CD4-positive, CD25-positive, alpha-beta regulatory T cell (primary cell): ENCODE data around the gene PCBP3. TPM values are rescaled to one million over a fixed set of nuclear protein-coding genes. Genes with fewer than 3 reads are reported as not detected.

Experiments used
- ATAC-seq, 2 donors: fragments of 150-1000 bp; cut with Tn5 transposase; one replicate each; pipeline ENCODE4 v1.10.0; 2021; ENCODE audit warnings: low read depth in 2 of 2, moderate number of reproducible peaks in 2 of 2, moderate library complexity in 1 of 2
- DNase-seq, 3 donors: peaks; one replicate each; pipeline versions ENCODE4 v3.0.0 to v3.0.0-alpha.2; 2012 to 2022; ENCODE audit warnings: mixed read lengths in 1 of 3
- H3K27ac ChIP-seq: one replicate; pipeline ENCODE4 v1.7.0; 2013; ENCODE audit warnings: mild to moderate bottlenecking, low read length; ENCODE audit not compliant: insufficient read depth, poor library complexity, severe bottlenecking
- H3K27me3 ChIP-seq: one replicate; pipeline ENCODE4 v1.7.0; 2013; ENCODE audit warnings: low read length; ENCODE audit not compliant: control insufficient read depth, insufficient read depth
- H3K36me3 ChIP-seq: one replicate; pipeline ENCODE4 v1.7.0; 2013; ENCODE audit warnings: mild to moderate bottlenecking, low read length, moderate library complexity; ENCODE audit not compliant: control insufficient read depth, insufficient read depth
- H3K4me1 ChIP-seq: 2 replicates; pipeline ENCODE4 v1.7.0; 2013; ENCODE audit warnings: mild to moderate bottlenecking, low read length; ENCODE audit not compliant: insufficient read depth, control insufficient read depth, poor library complexity, severe bottlenecking
- H3K4me3 ChIP-seq: one replicate; pipeline ENCODE4 v1.7.0; 2013; ENCODE audit warnings: low read depth, mild to moderate bottlenecking, low read length, moderate library complexity
- H3K9me3 ChIP-seq, 2 experiments: 1 replicate in 1 of 2; 2 replicates in 1 of 2; pipeline ENCODE4 v1.7.0; 2013; ENCODE audit warnings: low read length in 2 of 2, mild to moderate bottlenecking in 1 of 2, moderate library complexity in 1 of 2; ENCODE audit not compliant: control insufficient read depth in 2 of 2
- H3K27ac Mint-ChIP-seq, 3 donors: one replicate each; pipeline ENCODE4 v1.8.0; 2020 to 2022; ENCODE audit warnings: mild to moderate bottlenecking in 3 of 3, mixed read lengths in 3 of 3, moderate library complexity in 2 of 3
- H3K27me3 Mint-ChIP-seq: one replicate; pipeline ENCODE4 v1.8.0; 2022; ENCODE audit warnings: mild to moderate bottlenecking, mixed read lengths
- H3K36me3 Mint-ChIP-seq: one replicate; pipeline ENCODE4 v1.8.0; 2020; ENCODE audit warnings: mixed read lengths
- H3K4me1 Mint-ChIP-seq, 4 donors: one replicate each; pipeline ENCODE4 v1.8.0; 2020 to 2022; ENCODE audit warnings: mixed read lengths in 4 of 4, mild to moderate bottlenecking in 1 of 4
- H3K4me3 Mint-ChIP-seq, 4 donors: one replicate each; pipeline ENCODE4 v1.8.0; 2020 to 2022; ENCODE audit warnings: mild to moderate bottlenecking in 4 of 4, mixed read lengths in 4 of 4, moderate library complexity in 3 of 4
- H3K9me3 Mint-ChIP-seq, 7 donors: one replicate each; pipeline ENCODE4 v1.8.0; 2020 to 2022; ENCODE audit warnings: mixed read lengths in 7 of 7, mild to moderate bottlenecking in 3 of 7, moderate library complexity in 2 of 7
- polyA plus RNA-seq, 4 donors: library from polyadenylated mRNA; unstranded; fragments of 300-500 nt; fragmentation: Illumina TruSeq; gene quantifications; one replicate each; pipeline ENCODE4 v1.2.3, GENCODE V29; 2021
- total RNA-seq: library from RNA; stranded (reverse); gene quantifications from one replicate; pipeline ENCODE4 v1.2.3, GENCODE V29; 2022

Gene PCBP3
- total and polyA plus RNA-seq, 5 donors from 2014 or later, result 0.72 to 5.3 (median 2.3) TPM

GRCh38 chr21:45745256-45745655 is 101.7 kb downstream of the PCBP3 start:
- DNase-seq, result no peak
- no peak for ATAC-seq

GRCh38 chr21:45747233-45747766 is 103.8 kb downstream of the PCBP3 start:
- peaks cover 5% of the 10 kb centered on the region for H3K27me3 Mint-ChIP-seq
- no peaks in the 10 kb centered on the region for H3K9me3 ChIP-seq
- no peaks in the 10 kb centered on the region for H3K36me3 ChIP-seq
- H3K27ac ChIP-seq, result no peak overlapping the region
- DNase-seq (no peak), ATAC-seq (no peak)
- no peaks in the 10 kb centered on the region for H3K4me1 ChIP-seq
- H3K27ac Mint-ChIP-seq, result no peak overlapping the region
- H3K36me3 Mint-ChIP-seq, result peaks cover 4% of the 10 kb centered on the region
- no peak overlapping the region for H3K4me3 Mint-ChIP-seq
- H3K27me3 ChIP-seq, result no peaks in the 10 kb centered on the region
- H3K9me3 Mint-ChIP-seq, result peaks cover 0 to 2% (median 0%) of the 10 kb centered on the region in 7 donors
- H3K4me3 ChIP-seq, result no peak overlapping the region
- H3K4me1 Mint-ChIP-seq, result peaks cover 0 to 10% (median 5%) of the 10 kb centered on the region in 4 donors

More at GRCh38 chr21:45745256-45745655, 101.7 kb downstream of the PCBP3 start:
- Mint-ChIP-seq H3K9me3 (peaks cover 0 to 2% (median 0%) of the 10 kb centered on the region in 7 donors), H3K4me1 (peaks cover 0 to 16% (median 3%) of the 10 kb centered on the region in 4 donors), H3K36me3 (peaks cover 4% of the 10 kb centered on the region), H3K4me3 (no peak overlapping the region), H3K27ac (peak overlapping the region in 1 of 3 donors; percentile 39), H3K27me3 (peaks cover under 1% of the 10 kb centered on the region)
- Histone ChIP-seq H3K27ac (no peak overlapping the region), H3K36me3 (no peaks in the 10 kb centered on the region), H3K4me1 (no peaks in the 10 kb centered on the region), H3K9me3 (no peaks in the 10 kb centered on the region), H3K4me3 (no peak overlapping the region), H3K27me3 (no peaks in the 10 kb centered on the region)

- Histone ChIP-seq H3K4me1 (no peaks in the 10 kb centered on the region), H3K27ac (no peak overlapping the region), H3K9me3 (no peaks in the 10 kb centered on the region), H3K36me3 (no peaks in the 10 kb centered on the region), H3K27me3 (no peaks in the 10 kb centered on the region), H3K4me3 (no peak overlapping the region)
- peaks cover 4% of the 10 kb centered on the region for H3K36me3 Mint-ChIP-seq
- no peak for DNase-seq
- H3K4me3 Mint-ChIP-seq, result no peak overlapping the region
- peaks cover 5% of the 10 kb centered on the region for H3K27me3 Mint-ChIP-seq
- peaks cover 0 to 2% (median 0%) of the 10 kb centered on the region in 7 donors for H3K9me3 Mint-ChIP-seq
- H3K4me1 Mint-ChIP-seq, result peaks cover 0 to 7% (median 4%) of the 10 kb centered on the region in 4 donors
- ATAC-seq, result no peak
- H3K27ac Mint-ChIP-seq, result no peak overlapping the region
These were observed 104.4 kb downstream of the PCBP3 start for GRCh38 chr21:45747802-45748445.

- Histone ChIP-seq H3K4me3 (no peak overlapping the region), H3K9me3 (no peaks in the 10 kb centered on the region), H3K36me3 (no peaks in the 10 kb centered on the region), H3K4me1 (no peaks in the 10 kb centered on the region), H3K27me3 (no peaks in the 10 kb centered on the region), H3K27ac (no peak overlapping the region)
- ATAC-seq (no peak), DNase-seq (no peak)
- peaks cover 4% of the 10 kb centered on the region for H3K36me3 Mint-ChIP-seq
- H3K27ac Mint-ChIP-seq, result peak overlapping the region in 1 of 3 donors; percentile 15
- peaks cover 0 to 6% (median 3%) of the 10 kb centered on the region in 4 donors for H3K4me1 Mint-ChIP-seq
- H3K9me3 Mint-ChIP-seq, result peaks cover 0 to 2% (median 0%) of the 10 kb centered on the region in 7 donors
- no peak overlapping the region for H3K4me3 Mint-ChIP-seq
- H3K27me3 Mint-ChIP-seq, result peaks cover 5% of the 10 kb centered on the region
These were observed 105.1 kb downstream of the PCBP3 start for GRCh38 chr21:45748593-45748992.

- Histone ChIP-seq H3K9me3 (no peaks in the 10 kb centered on the region), H3K4me1 (no peaks in the 10 kb centered on the region), H3K4me3 (no peak overlapping the region), H3K36me3 (no peaks in the 10 kb centered on the region), H3K27ac (no peak overlapping the region), H3K27me3 (no peaks in the 10 kb centered on the region)
- DNase-seq (no peak), ATAC-seq (no peak)
- Mint-ChIP-seq H3K4me1 (peaks cover 0 to 6% (median 1%) of the 10 kb centered on the region in 4 donors), H3K9me3 (peaks cover 0 to 2% (median 0%) of the 10 kb centered on the region in 7 donors), H3K27ac (peak overlapping the region in 2 of 3 donors; percentile 6 to 42), H3K36me3 (peaks cover under 1% of the 10 kb centered on the region), H3K27me3 (peaks cover 5% of the 10 kb centered on the region), H3K4me3 (no peak overlapping the region)
These were observed 106.4 kb downstream of the PCBP3 start for GRCh38 chr21:45749974-45750373.

- H3K27me3 Mint-ChIP-seq, result peaks cover 5% of the 10 kb centered on the region
- Histone ChIP-seq H3K27me3 (no peaks in the 10 kb centered on the region), H3K36me3 (no peaks in the 10 kb centered on the region), H3K27ac (no peak overlapping the region), H3K9me3 (no peaks in the 10 kb centered on the region), H3K4me1 (no peaks in the 10 kb centered on the region), H3K4me3 (no peak overlapping the region)
- peaks cover 0 to 2% (median 0%) of the 10 kb centered on the region in 7 donors for H3K9me3 Mint-ChIP-seq
- no peak for ATAC-seq
- no peak overlapping the region for H3K27ac Mint-ChIP-seq
- H3K4me1 Mint-ChIP-seq, result peaks cover 0 to 6% (median under 1%) of the 10 kb centered on the region in 4 donors
- H3K36me3 Mint-ChIP-seq, result no peaks in the 10 kb centered on the region
- no peak overlapping the region for H3K4me3 Mint-ChIP-seq
- no peak for DNase-seq
These were observed 107.4 kb downstream of the PCBP3 start for GRCh38 chr21:45750936-45751335.

- DNase-seq, result no peak
- no peaks in the 10 kb centered on the region for H3K9me3 ChIP-seq
- no peak overlapping the region for H3K4me3 Mint-ChIP-seq
- H3K4me1 ChIP-seq, result no peaks in the 10 kb centered on the region
- no peak overlapping the region for H3K27ac ChIP-seq
- H3K4me1 Mint-ChIP-seq, result peaks cover 0 to 6% (median under 1%) of the 10 kb centered on the region in 4 donors
- no peaks in the 10 kb centered on the region for H3K27me3 ChIP-seq
- peaks cover 5% of the 10 kb centered on the region for H3K27me3 Mint-ChIP-seq
- no peaks in the 10 kb centered on the region for H3K36me3 Mint-ChIP-seq
- no peak overlapping the region for H3K4me3 ChIP-seq
- H3K36me3 ChIP-seq, result no peaks in the 10 kb centered on the region
- no peak overlapping the region for H3K27ac Mint-ChIP-seq
- ATAC-seq, result no peak
- peaks cover 0 to 10% (median 4%) of the 10 kb centered on the region in 7 donors for H3K9me3 Mint-ChIP-seq
These were observed 109.9 kb downstream of the PCBP3 start for GRCh38 chr21:45753445-45753844.
